ENCODE results near the gene F2R. TPM values are rescaled to one million over a fixed set of nuclear protein-coding genes. Genes with fewer than 3 reads are reported as not detected.
"Not testable (repeated sequence)": the region's sequence is repeated elsewhere in the genome, so short reads cannot be mapped to it uniquely, and the experiment has no call there.

The F2R gene
- total and polyA plus RNA-seq, 10 of the 15 experiments (the other 5 are each of a cell fraction or from before 2014, with no cell fraction given) = 1.8 to 75.4 (median 8.0) TPM

- DNase-seq (ENCODE audit: low read depth, low spot score) (no peak), FAIRE-seq (no peak), ATAC-seq (no peak)
- Histone ChIP-seq H3K27ac (ENCODE audit: control insufficient read depth, insufficient read depth) (no peak overlapping the region), H3K9me3 (replicated peaks; ENCODE audit: control insufficient read depth, insufficient read depth, low read length) (no peaks in the 10 kb centered on the region), H3K4me2 (ENCODE audit: control insufficient read depth, insufficient read depth) (no peak overlapping the region), H3K79me2 (ENCODE audit: control insufficient read depth, insufficient read depth, low read length) (no peaks in the 10 kb centered on the region), H3K36me3 (ENCODE audit: control insufficient read depth in 2 of 2, insufficient read depth in 2 of 2, low read length in 1 of 2) (no peaks in the 10 kb centered on the region), H3K4me3 (no peak overlapping the region), H2AFZ (ENCODE audit: control insufficient read depth, low read depth, low read length) (no peak overlapping the region), H3K9ac (ENCODE audit: control insufficient read depth, insufficient read depth, low read length) (no peak overlapping the region), H3K27me3 (replicated peaks in 1 of 2; ENCODE audit: control insufficient read depth in 2 of 2, insufficient read depth in 2 of 2, low read length in 1 of 2) (no peaks in the 10 kb centered on the region), H3K4me1 (ENCODE audit: control insufficient read depth, insufficient read depth, low read length) (no peaks in the 10 kb centered on the region), H4K20me1 (ENCODE audit: control insufficient read depth, insufficient read depth) (no peaks in the 10 kb centered on the region)
- no TSS peak for BruUV-seq (replicated peaks)
- SMC1A ChIA-PET (ENCODE audit: uncharacterized antibody, unreplicated experiment) = interaction anchor here (1.3 to 7.6 kb wide), 8 partner anchors 38 to 181 kb away, joined by 3 to 154 read pairs (median 9); partner anchors contain the start of gene F2R
- no peak for TF ChIP-seq PML (IDR thresholded peaks at IDR 0.05; ENCODE audit: low read length)
- TF ChIP-seq ETV6 (conservative IDR thresholded peaks at IDR 0.05 in 1 of 2, IDR thresholded peaks at IDR 0.05 in 1 of 2; ENCODE audit: borderline replicate concordance in 1 of 2, low read depth in 1 of 2) = no peak
- intact Hi-C loops (cut with micrococcal nuclease; ENCODE audit: unreplicated experiment) = loop anchor here (2.0 kb wide), 2 partner anchors 37 to 371 kb away; no protein-coding TSS in a partner anchor
- 70% methylated on average over 5 of the region's 5 CpGs for WGBS (ENCODE audit: insufficient coverage, insufficient replicate concordance, low lambda C conversion rate, missing lambda C conversion rate)
- in situ Hi-C loops (cut with MboI) = loop anchor here (5.0 to 10.0 kb wide), 3 partner anchors 59 to 371 kb away; partner anchors contain the start of genes F2R and IQGAP2
- POLR2A ChIA-PET = no interaction called here
- CTCF ChIA-PET = interaction anchor here (1.4 to 6.8 kb wide), 10 partner anchors 14 to 192 kb away, joined by 3 to 239 read pairs (median 20); partner anchors contain the start of gene F2R
- RAD21 ChIA-PET (ENCODE audit: unreplicated experiment) = interaction anchor here (0.7 to 7.9 kb wide), 3 partner anchors 55 to 173 kb away, joined by 3 to 166 read pairs (median 3); no protein-coding TSS in a partner anchor
Observed at GRCh38 chr5:76775921-76776320, 60.0 kb downstream of the F2R start.

- no peak for TF ChIP-seq MEF2A (IDR thresholded peaks at IDR 0.05; ENCODE audit: insufficient read depth, low read depth, low read length)
- Histone ChIP-seq H3K4me2 (ENCODE audit: control insufficient read depth, insufficient read depth) (no peak overlapping the region), H3K27me3 (replicated peaks in 1 of 2; ENCODE audit: control insufficient read depth in 2 of 2, insufficient read depth in 2 of 2, low read length in 1 of 2) (no peaks in the 10 kb centered on the region), H3K4me3 (no peak overlapping the region), H4K20me1 (ENCODE audit: control insufficient read depth, insufficient read depth) (no peaks in the 10 kb centered on the region), H3K9me3 (replicated peaks; ENCODE audit: control insufficient read depth, insufficient read depth, low read length) (no peaks in the 10 kb centered on the region), H3K4me1 (ENCODE audit: control insufficient read depth, insufficient read depth, low read length) (no peaks in the 10 kb centered on the region), H2AFZ (ENCODE audit: control insufficient read depth, low read depth, low read length) (no peak overlapping the region), H3K9ac (ENCODE audit: control insufficient read depth, insufficient read depth, low read length) (no peak overlapping the region), H3K27ac (ENCODE audit: control insufficient read depth, insufficient read depth) (no peak overlapping the region), H3K79me2 (ENCODE audit: control insufficient read depth, insufficient read depth, low read length) (no peaks in the 10 kb centered on the region), H3K36me3 (ENCODE audit: control insufficient read depth in 2 of 2, insufficient read depth in 2 of 2, low read length in 1 of 2) (no peaks in the 10 kb centered on the region)
- CTCF ChIA-PET = interaction anchor here (0.6 to 6.8 kb wide), 9 partner anchors 40 to 601 kb away, joined by 3 to 239 read pairs (median 5); partner anchors contain the start of gene F2R
- POLR2A ChIA-PET = interaction anchor here (0.7 kb wide), 1 partner anchor 1421 kb away, joined by 3 read pairs; no protein-coding TSS in a partner anchor
- SMC1A ChIA-PET (ENCODE audit: uncharacterized antibody, unreplicated experiment) = interaction anchor here (1.3 to 7.6 kb wide), 5 partner anchors 39 to 176 kb away, joined by 3 to 154 read pairs (median 27); partner anchors contain the start of gene F2R
- 78% methylated on average over 2 of the region's 2 CpGs for WGBS (ENCODE audit: insufficient coverage, insufficient replicate concordance, low lambda C conversion rate, missing lambda C conversion rate)
- RAD21 ChIA-PET (ENCODE audit: unreplicated experiment) = interaction anchor here (0.7 to 7.9 kb wide), 3 partner anchors 55 to 173 kb away, joined by 3 to 166 read pairs (median 3); no protein-coding TSS in a partner anchor
- intact Hi-C loops (cut with micrococcal nuclease; ENCODE audit: unreplicated experiment) = no loop called here
- in situ Hi-C loops (cut with MboI) = loop anchor here (5.0 to 10.0 kb wide), 3 partner anchors 59 to 372 kb away; partner anchors contain the start of genes F2R and IQGAP2
- DNase-seq (ENCODE audit: low read depth, low spot score) (no peak), ATAC-seq (no peak), FAIRE-seq (no peak)
- BruUV-seq (replicated peaks) = no TSS peak
Observed at GRCh38 chr5:76776391-76776790, 60.5 kb downstream of the F2R start.

- H2AFZ ChIP-seq (ENCODE audit: control insufficient read depth, low read depth, low read length); ATAC-seq; H3K27me3 ChIP-seq (replicated peaks in 1 of 2; ENCODE audit: control insufficient read depth in 2 of 2, insufficient read depth in 2 of 2, low read length in 1 of 2); in situ Hi-C loops (cut with MboI); H3K9me3 ChIP-seq (replicated peaks; ENCODE audit: control insufficient read depth, insufficient read depth, low read length); H4K20me1 ChIP-seq (ENCODE audit: control insufficient read depth, insufficient read depth); DNase-seq (ENCODE audit: low read depth, low spot score); intact Hi-C loops (cut with micrococcal nuclease; ENCODE audit: unreplicated experiment); H3K4me3 ChIP-seq; FAIRE-seq; BruUV-seq (replicated peaks); POLR2A ChIA-PET; H3K36me3 ChIP-seq (ENCODE audit: control insufficient read depth in 2 of 2, insufficient read depth in 2 of 2, low read length in 1 of 2); H3K4me2 ChIP-seq (ENCODE audit: control insufficient read depth, insufficient read depth); H3K4me1 ChIP-seq (ENCODE audit: control insufficient read depth, insufficient read depth, low read length); H3K79me2 ChIP-seq (ENCODE audit: control insufficient read depth, insufficient read depth, low read length); H3K9ac ChIP-seq (ENCODE audit: control insufficient read depth, insufficient read depth, low read length); H3K27ac ChIP-seq (ENCODE audit: control insufficient read depth, insufficient read depth): not testable (repeated sequence)
- SMC1A ChIA-PET (ENCODE audit: uncharacterized antibody, unreplicated experiment) = interaction anchor here (0.7 to 1.3 kb wide), 2 partner anchors 40 to 58 kb away, joined by 3 to 4 read pairs; no protein-coding TSS in a partner anchor
- CTCF ChIA-PET = interaction anchor here (0.9 to 1.5 kb wide), 2 partner anchors 175 to 236 kb away, joined by 3 to 5 read pairs; no protein-coding TSS in a partner anchor
- 62% methylated on average over 4 of the region's 4 CpGs for WGBS (ENCODE audit: insufficient coverage, insufficient replicate concordance, low lambda C conversion rate, missing lambda C conversion rate)
- RAD21 ChIA-PET (ENCODE audit: unreplicated experiment) = interaction anchor here (7.9 kb wide), 1 partner anchor 177 kb away, joined by 166 read pairs; no protein-coding TSS in a partner anchor
Observed at GRCh38 chr5:76780616-76781015, 64.7 kb downstream of the F2R start.
